Panc1 (cell line): ENCODE measurements around the gene RNF222. TPM values are rescaled to one million over a fixed set of nuclear protein-coding genes. Genes with fewer than 3 reads are reported as not detected.
A peak's percentile ranks its signal among the peaks of the same experiment; 100 is the strongest.

Source experiments
- ATAC-seq: fragments of 200-7000 bp; cut with Tn5 transposase; 2 replicates; pipeline ENCODE4 v1.9.1; 2020; ENCODE audit warnings: mild to moderate bottlenecking, moderate library complexity
- BruUV-seq: library from RNA; stranded (reverse); fragments of 400-500 nt; replicated peaks from 2 replicates; lab custom pipeline; 2021; lab: Mats Ljungman, UMichigan
- CTCF ChIA-PET: fragments of 300-600 bp; sonication (Branson Sonifier 250); formaldehyde crosslinking; loops from one replicate; lab custom pipeline; 2022; ENCODE audit warnings: antibody characterized with exemption; lab: Charles Lee
- POLR2A ChIA-PET: fragments of 300-600 bp; sonication (Branson Sonifier 250); formaldehyde crosslinking; loops from one replicate; lab custom pipeline; 2022; ENCODE audit warnings: antibody characterized with exemption; lab: Charles Lee
- DNase-seq: peaks from one replicate; pipeline ENCODE4 v3.0.0-alpha.2; 2010; ENCODE audit warnings: low read depth, low spot score
- H3K27ac ChIP-seq: 2 replicates; pipeline ENCODE4 v1.5.1; 2011; ENCODE audit warnings: mild to moderate bottlenecking, low read length, inconsistent platforms
- H3K27me3 ChIP-seq: fragments of 200-500 bp; sonication (Bioruptor generic); 2 replicates; pipeline ENCODE4 v1.6.0; 2014; ENCODE audit warnings: low read length, inconsistent platforms; ENCODE audit not compliant: control insufficient read depth, insufficient read depth
- H3K36me3 ChIP-seq: fragments of 200-500 bp; sonication (Bioruptor generic); 2 replicates; pipeline ENCODE4 v1.5.1; 2014; ENCODE audit warnings: inconsistent platforms, mild to moderate bottlenecking, low read length, moderate library complexity; ENCODE audit not compliant: control insufficient read depth, insufficient read depth
- H3K4me1 ChIP-seq: 2 replicates; pipeline ENCODE4 v1.5.1; 2011; ENCODE audit warnings: inconsistent platforms, mild to moderate bottlenecking, low read length, moderate library complexity; ENCODE audit not compliant: control insufficient read depth, insufficient read depth
- H3K4me3 ChIP-seq, 2 experiments: 2 replicates each; pipeline ENCODE4 v1.5.1; 2011 to 2012; ENCODE audit warnings: low read depth in 2 of 2, low read length in 2 of 2, mild to moderate bottlenecking in 2 of 2, inconsistent platforms in 1 of 2, moderate library complexity in 1 of 2
- H3K9me3 ChIP-seq: fragments of 200-500 bp; sonication (Bioruptor generic); 2 replicates; pipeline ENCODE4 v1.5.1; 2014; ENCODE audit warnings: low read depth, mild to moderate bottlenecking, inconsistent platforms, low read length, moderate library complexity; ENCODE audit not compliant: control insufficient read depth, insufficient read depth
- CTCF ChIP-seq: fragments of 450-650 bp; IDR thresholded peaks from 2 replicates; pipeline ENCODE4 v1.5.1; 2017; ENCODE audit warnings: mild to moderate bottlenecking
- POLR2AphosphoS5 ChIP-seq: IDR thresholded peaks from 2 replicates; pipeline ENCODE4 v1.6.1; 2012; ENCODE audit warnings: mild to moderate bottlenecking, low read depth, low read length, moderate library complexity
- REST ChIP-seq, 2 experiments: IDR thresholded peaks; 2 replicates each; pipeline ENCODE4 v1.6.1; 2011 to 2012; ENCODE audit warnings: low read depth in 2 of 2, control low read depth in 1 of 2, low read length in 1 of 2, mild to moderate bottlenecking in 1 of 2, moderate library complexity in 1 of 2; ENCODE audit not compliant: insufficient read depth in 1 of 2
- SIN3A ChIP-seq: IDR thresholded peaks from 2 replicates; pipeline ENCODE4 v1.6.1; 2012; ENCODE audit warnings: low read depth, mild to moderate bottlenecking, low read length, moderate library complexity, borderline replicate concordance; ENCODE audit not compliant: insufficient read depth
- TCF7L2 ChIP-seq: IDR thresholded peaks from 2 replicates; pipeline ENCODE4 v1.6.1; 2011; ENCODE audit warnings: mild to moderate bottlenecking, low read depth, low read length, inconsistent platforms
- in situ Hi-C: cut with HindIII; loops from 2 replicates; pipeline ENCODE4 v1.10.0; 2016; ENCODE audit warnings: low sequenced_read_pairs, low pct_unique_long_range_greater_than_20kb
- intact Hi-C: fragments of 100-400 bp; cut with micrococcal nuclease; formaldehyde crosslinking; loops from one replicate; pipeline ENCODE4 v1.10.0; 2022; ENCODE audit not compliant: unreplicated experiment
- total RNA-seq: library from RNA; stranded (reverse); gene quantifications from one replicate; pipeline ENCODE4 v1.2.1, GENCODE V29; 2021; ENCODE audit not compliant: unreplicated experiment

The RNF222 gene
- total RNA-seq, 1 experiment from 2014 or later = not detected

GRCh38 chr17:8371786-8372185 lies 25.8 kb downstream of the RNF222 start:
- Histone ChIP-seq H3K4me1 (peaks cover 5% of the 10 kb centered on the region; the same call in 1 of the 2 replicates), H3K27ac (no peak overlapping the region), H3K4me3 (no peak overlapping the region), H3K27me3 (no peaks in the 10 kb centered on the region), H3K36me3 (peaks cover 6% of the 10 kb centered on the region; the same call in 1 of the 2 replicates), H3K9me3 (no peaks in the 10 kb centered on the region)
- POLR2A ChIA-PET = no interaction called here
- ATAC-seq = no peak
- DNase-seq = no peak
- in situ Hi-C loops = no loop called here
- TF ChIP-seq SIN3A (no peak), TCF7L2 (no peak), CTCF (no peak), POLR2AphosphoS5 (no peak), REST (IDR thresholded peaks at IDR 0.05; ENCODE audit: insufficient read depth in 1 of 2, low read depth in 2 of 2, low read length in 1 of 2) (no peak)
- no TSS peak for BruUV-seq
- CTCF ChIA-PET = no interaction called here
- intact Hi-C loops = no loop called here

- H3K27me3 ChIP-seq = no peaks in the 10 kb centered on the region
- TF ChIP-seq POLR2AphosphoS5 (no peak), SIN3A (no peak), REST (IDR thresholded peaks at IDR 0.05; ENCODE audit: insufficient read depth in 1 of 2, low read depth in 2 of 2, low read length in 1 of 2) (no peak), TCF7L2 (no peak), CTCF (no peak)
- no peak for DNase-seq
- ChIA-PET POLR2A (interaction anchor here (0.5 kb wide), 1 partner anchor 259 kb away, joined by 3 read pairs; no protein-coding TSS in a partner anchor), CTCF (no interaction called here)
- H3K4me1 ChIP-seq = no peaks in the 10 kb centered on the region
- ATAC-seq = no peak
- no peak overlapping the region for H3K4me3 ChIP-seq
- no peaks in the 10 kb centered on the region for H3K9me3 ChIP-seq
- H3K36me3 ChIP-seq = no peaks in the 10 kb centered on the region; the same call in 1 of the 2 replicates
- BruUV-seq = TSS peak; percentile 35
- intact Hi-C loops = no loop called here
- in situ Hi-C loops = no loop called here
- H3K27ac ChIP-seq = no peak overlapping the region
Measured at GRCh38 chr17:8369944-8370343, 27.7 kb downstream of the RNF222 start.
